Cardiac muscle cell (in vitro differentiated cells and primary cell): ENCODE results near the gene ADRM1. TPM values are rescaled to one million over a fixed set of nuclear protein-coding genes. Genes with fewer than 3 reads are reported as not detected.

Experiments used
- DNase-seq, 2 donors: peaks; one replicate each; pipeline versions ENCODE4 v3.0.0 to v3.0.0-alpha.2; 2010 to 2017; ENCODE audit warnings: low read depth in 1 of 2, low spot score in 1 of 2
- H3K27ac ChIP-seq: fragments of 200-600 bp; sonication (generic); 2 replicates; pipeline ENCODE4 v1.5.1; 2016
- H3K27me3 ChIP-seq: fragments of 200-600 bp; sonication (generic); 2 replicates; pipeline ENCODE4 v1.6.0; 2016; ENCODE audit warnings: control low read depth
- H3K36me3 ChIP-seq: fragments of 200-600 bp; sonication (generic); 2 replicates; pipeline ENCODE4 v1.5.1; 2016; ENCODE audit warnings: control low read depth
- H3K4me1 ChIP-seq: fragments of 200-600 bp; sonication (generic); 2 replicates; pipeline ENCODE4 v1.8.1; 2017; ENCODE audit warnings: low read depth, mild to moderate bottlenecking, mixed run types
- H3K4me3 ChIP-seq: fragments of 200-600 bp; sonication (generic); 2 replicates; pipeline ENCODE4 v1.5.1; 2016; ENCODE audit warnings: mild to moderate bottlenecking
- H3K9me3 ChIP-seq: fragments of 200-600 bp; sonication (generic); 2 replicates; pipeline ENCODE4 v1.5.1; 2017; ENCODE audit warnings: low read depth, mild to moderate bottlenecking, control low read depth
- polyA plus RNA-seq: library from polyadenylated mRNA; unstranded; fragments of >200 nt; fragmentation: Nextera tagmentation; extraction: Ambion mirVana; gene quantifications from 2 replicates; pipeline ENCODE4 v1.2.1, GENCODE V29; 2016
- total RNA-seq: library from RNA; depleted of rRNA; stranded (reverse); fragments of >200 nt; gene quantifications from 2 replicates; pipeline ENCODE4 v1.2.3, GENCODE V29; 2016
- TF ChIP-seq, protein P1 (sequence below): IDR thresholded peaks from 2 replicates; pipeline ENCODE4 v1.5.1; 2012; ENCODE audit warnings: low read depth, mild to moderate bottlenecking, low read length

The ADRM1 gene
- total and polyA plus RNA-seq, 2 experiments from 2014 or later = 128 to 160 TPM

DNA sequence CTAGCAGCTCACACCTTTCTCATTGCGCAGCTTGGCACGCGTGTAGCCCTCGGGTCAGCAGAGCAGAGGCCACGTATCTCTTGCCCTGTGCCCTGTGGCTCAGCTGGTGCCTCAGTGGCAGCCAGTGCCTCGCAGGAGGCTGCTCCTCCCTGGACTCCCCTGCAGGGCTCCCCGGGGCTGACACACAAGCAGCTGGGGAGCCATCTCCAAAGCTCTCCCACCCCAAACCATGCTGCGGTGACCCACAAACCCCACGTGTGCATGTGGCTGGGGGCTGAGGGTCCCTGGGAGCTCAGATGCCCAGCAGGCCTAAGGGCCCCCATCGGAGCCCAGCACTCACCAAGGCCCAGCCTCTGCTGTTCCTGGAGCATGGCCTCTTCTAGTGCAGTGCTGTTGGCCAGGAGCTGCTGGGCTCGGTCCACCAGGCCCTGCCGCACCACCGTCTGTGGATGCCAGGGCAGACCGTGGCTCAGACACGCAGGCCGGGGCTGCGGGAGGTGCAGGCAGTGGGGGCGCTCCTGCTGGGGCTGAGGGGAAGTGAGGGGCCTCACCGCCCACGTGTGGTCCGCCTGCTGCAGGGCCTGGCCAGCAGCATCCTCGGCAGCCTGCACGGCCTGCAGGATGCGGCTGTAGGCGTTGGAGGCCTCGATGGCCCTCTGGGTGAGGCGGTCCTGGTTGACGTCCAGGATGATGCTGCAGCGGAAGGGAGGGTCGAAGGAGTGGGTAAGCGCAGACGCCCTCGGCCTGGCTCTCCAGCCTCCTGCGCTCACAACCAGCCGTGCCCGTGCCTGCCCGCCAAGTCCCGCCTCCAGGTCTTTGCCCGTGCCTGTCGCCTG, 13.8 kb downstream of the ADRM1 start:
- no peak for DNase-seq
- H3K9me3 ChIP-seq = no peaks in the 10 kb centered on the region
- H3K4me3 ChIP-seq = no peak overlapping the region
- no peak overlapping the region for H3K27ac ChIP-seq
- TF ChIP-seq, protein P1, sequence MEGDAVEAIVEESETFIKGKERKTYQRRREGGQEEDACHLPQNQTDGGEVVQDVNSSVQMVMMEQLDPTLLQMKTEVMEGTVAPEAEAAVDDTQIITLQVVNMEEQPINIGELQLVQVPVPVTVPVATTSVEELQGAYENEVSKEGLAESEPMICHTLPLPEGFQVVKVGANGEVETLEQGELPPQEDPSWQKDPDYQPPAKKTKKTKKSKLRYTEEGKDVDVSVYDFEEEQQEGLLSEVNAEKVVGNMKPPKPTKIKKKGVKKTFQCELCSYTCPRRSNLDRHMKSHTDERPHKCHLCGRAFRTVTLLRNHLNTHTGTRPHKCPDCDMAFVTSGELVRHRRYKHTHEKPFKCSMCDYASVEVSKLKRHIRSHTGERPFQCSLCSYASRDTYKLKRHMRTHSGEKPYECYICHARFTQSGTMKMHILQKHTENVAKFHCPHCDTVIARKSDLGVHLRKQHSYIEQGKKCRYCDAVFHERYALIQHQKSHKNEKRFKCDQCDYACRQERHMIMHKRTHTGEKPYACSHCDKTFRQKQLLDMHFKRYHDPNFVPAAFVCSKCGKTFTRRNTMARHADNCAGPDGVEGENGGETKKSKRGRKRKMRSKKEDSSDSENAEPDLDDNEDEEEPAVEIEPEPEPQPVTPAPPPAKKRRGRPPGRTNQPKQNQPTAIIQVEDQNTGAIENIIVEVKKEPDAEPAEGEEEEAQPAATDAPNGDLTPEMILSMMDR = no peak
- peaks cover 51% of the 10 kb centered on the region for H3K36me3 ChIP-seq
- no peaks in the 10 kb centered on the region for H3K4me1 ChIP-seq
- H3K27me3 ChIP-seq = no peaks in the 10 kb centered on the region

DNA sequence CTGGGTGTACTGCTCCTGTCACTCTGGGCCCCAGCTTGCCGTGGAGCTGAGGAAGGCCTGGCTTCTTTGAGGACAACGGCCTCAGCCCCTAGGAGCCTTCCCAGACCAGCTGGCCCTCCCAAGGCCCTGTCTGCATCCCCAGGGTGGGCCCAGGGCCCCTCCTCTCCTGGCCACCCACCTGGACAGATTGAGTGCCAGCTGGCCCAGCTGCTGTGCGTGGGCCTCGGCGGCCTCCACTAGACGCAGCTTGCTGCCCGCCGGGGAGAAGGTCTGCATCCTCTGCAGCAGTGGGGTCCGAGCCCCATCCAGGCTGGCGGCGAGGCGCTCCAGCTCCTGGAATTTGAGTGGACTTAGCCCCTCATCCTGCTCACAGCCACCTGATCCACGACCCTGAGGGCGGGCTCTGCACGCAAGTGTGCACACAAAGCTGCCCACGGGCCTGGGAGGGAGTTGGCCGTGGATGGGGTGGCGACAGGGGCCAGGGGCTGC, 14.4 kb downstream of the ADRM1 start:
- H3K36me3 ChIP-seq = peaks cover 46% of the 10 kb centered on the region
- no peak for DNase-seq

DNA sequence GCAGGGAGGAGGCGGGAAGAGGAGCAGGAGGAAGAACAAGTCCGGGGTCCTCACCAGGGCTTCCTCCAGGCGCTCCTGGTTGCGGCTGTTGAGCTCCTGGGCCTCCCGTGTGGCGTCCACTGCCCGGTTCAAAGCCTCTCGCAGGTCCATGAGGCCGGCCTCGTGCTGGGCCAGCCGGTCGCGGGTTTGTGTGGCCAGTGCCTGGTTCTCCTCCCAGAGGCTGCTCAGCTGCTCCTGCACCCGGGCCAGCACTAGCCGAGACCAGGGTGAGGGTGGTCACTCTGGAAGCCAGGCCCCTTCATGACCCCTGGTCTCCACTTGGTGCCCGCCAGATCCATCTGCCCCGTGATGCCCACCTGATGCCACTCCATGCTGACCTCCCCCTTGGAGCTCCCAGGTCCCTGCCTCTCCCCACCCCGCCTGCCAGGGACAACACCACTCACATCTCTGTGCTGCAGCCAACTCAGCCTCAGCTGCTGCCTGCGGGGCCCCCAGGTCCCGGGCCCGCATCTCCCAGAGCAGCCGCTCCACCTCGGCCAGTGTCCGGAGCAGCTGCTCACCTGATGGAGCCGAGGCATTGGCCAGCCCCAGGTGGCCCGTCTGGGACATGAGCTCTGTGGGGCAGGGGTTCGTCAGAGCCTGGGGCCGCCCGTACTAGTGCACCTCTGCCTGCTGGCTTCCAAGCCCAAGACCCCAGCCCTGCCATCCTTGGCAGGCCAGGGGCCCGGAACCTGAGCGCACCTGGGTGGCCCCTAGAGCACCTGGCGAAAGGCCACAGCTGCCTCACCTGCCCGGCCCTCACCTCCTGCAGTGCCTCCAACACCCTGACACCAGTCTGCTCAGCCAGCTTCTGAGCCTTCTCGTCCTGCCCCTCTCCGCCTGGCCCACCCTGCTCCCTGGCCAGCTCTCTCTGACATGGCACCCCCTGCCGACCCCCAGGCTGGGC, 15.9 kb downstream of the ADRM1 start:
- H3K4me3 ChIP-seq = no peak overlapping the region
- peak in 1 of 2 donors; percentile 17 for DNase-seq
- no peak overlapping the region for H3K27ac ChIP-seq
- peaks cover 37% of the 10 kb centered on the region for H3K36me3 ChIP-seq
- H3K27me3 ChIP-seq = no peaks in the 10 kb centered on the region
- no peaks in the 10 kb centered on the region for H3K4me1 ChIP-seq
- no peaks in the 10 kb centered on the region for H3K9me3 ChIP-seq
- TF ChIP-seq, protein P1 = no peak

More for the DNA sequence above, 14.4 kb downstream of the ADRM1 start:
- Histone ChIP-seq H3K4me1 (no peaks in the 10 kb centered on the region), H3K27ac (no peak overlapping the region), H3K27me3 (no peaks in the 10 kb centered on the region), H3K9me3 (no peaks in the 10 kb centered on the region), H3K4me3 (no peak overlapping the region)
- TF ChIP-seq, protein P1 = no peak

DNA sequence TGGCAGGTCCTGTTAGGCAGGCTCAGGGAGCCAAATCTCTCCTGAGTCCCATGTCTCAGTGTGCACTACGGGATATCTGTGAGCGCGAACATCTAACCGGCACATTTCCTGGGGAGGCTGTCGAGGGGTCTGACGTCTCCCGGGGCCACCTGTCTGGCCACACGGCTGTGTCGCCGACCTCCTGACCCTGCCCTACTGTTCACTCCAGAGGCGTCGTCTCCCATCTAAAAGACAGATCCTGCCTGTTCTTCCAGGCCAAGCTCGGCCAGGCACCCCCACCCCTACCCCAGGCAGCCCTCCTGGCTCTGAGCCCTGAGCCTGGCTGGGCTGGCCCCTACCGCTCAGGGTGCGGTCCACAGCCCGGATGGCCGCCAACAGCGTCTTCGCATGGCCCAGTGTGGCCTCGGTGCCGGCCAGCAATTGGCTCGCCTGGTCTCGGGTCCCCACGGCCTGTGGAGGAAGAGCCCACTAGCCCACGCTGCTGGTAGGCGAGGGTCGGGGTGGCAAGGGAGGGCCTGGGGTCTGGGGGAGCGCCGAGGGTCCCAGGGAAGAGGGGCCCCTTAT, 16.6 kb downstream of the ADRM1 start:
- DNase-seq = no peak
- H3K9me3 ChIP-seq = no peaks in the 10 kb centered on the region
- TF ChIP-seq, protein P1 = no peak
- H3K4me1 ChIP-seq = no peaks in the 10 kb centered on the region
- H3K27me3 ChIP-seq = no peaks in the 10 kb centered on the region
- no peak overlapping the region for H3K4me3 ChIP-seq
- no peak overlapping the region for H3K27ac ChIP-seq
- peaks cover 35% of the 10 kb centered on the region for H3K36me3 ChIP-seq

DNA sequence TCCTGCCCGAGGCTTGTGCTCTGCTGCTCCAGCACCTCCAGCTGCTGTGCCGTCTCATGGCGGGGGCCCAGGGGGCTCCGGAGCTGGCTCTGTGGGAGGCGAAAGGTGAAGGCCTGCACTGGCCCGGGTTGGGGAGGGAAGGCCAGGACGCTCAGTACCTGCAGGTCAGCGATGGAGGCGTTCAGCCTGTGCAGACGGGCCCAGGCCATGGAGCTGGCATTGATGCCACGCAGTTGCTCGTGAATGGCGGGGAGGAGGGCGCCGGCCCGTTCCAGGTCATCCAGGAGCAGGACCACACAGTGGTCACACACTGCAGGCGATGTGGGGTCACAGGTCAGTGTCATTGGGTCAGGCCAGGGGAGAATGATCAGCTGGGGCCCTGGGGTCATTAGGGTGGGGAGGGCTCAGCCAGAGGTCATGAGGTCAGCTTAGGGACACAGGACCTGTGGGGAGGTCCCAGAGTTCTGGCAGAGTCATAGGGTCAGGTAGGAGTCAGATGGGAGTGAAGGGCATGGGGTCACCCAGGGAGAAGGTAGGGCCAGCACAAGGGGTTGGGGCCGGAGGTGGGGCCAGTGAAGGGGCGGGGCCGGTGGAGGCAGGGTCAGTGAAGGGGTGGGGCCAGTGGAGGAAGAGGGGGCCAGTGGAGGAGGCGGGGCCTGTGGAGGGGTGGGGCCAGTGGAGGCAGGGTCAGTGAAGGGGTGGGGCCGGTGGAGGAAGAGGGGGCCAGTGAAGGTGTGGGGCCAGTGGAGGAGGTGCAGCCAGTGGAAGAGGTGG, 18.0 kb downstream of the ADRM1 start:
- Histone ChIP-seq H3K4me3 (no peak overlapping the region), H3K27me3 (no peaks in the 10 kb centered on the region), H3K36me3 (peaks cover 36% of the 10 kb centered on the region), H3K27ac (no peak overlapping the region), H3K9me3 (no peaks in the 10 kb centered on the region), H3K4me1 (no peaks in the 10 kb centered on the region)
- TF ChIP-seq, protein P1 = no peak
- DNase-seq = no peak
